ENCODE data around the gene ZNF48. TPM values are rescaled to one million over a fixed set of nuclear protein-coding genes. Genes with fewer than 3 reads are reported as not detected.

ZNF48 gene
- total RNA-seq, 1 experiment from 2014 or later, result 57.3 TPM

- peaks cover 9% of the 10 kb centered on the region for H3K23me2 ChIP-seq (ENCODE audit: insufficient read length, low read depth, low read length, poor library complexity, severe bottlenecking)
- no peak overlapping the region for H4K91ac ChIP-seq (ENCODE audit: insufficient read length, low read depth, low read length)
- no peak overlapping the region for H2BK120ac ChIP-seq (ENCODE audit: low read depth, low read length, poor library complexity, severe bottlenecking)
- H2AK5ac ChIP-seq (ENCODE audit: insufficient read length, low read length), result no peak overlapping the region
- no peaks in the 10 kb centered on the region for H3K4me1 ChIP-seq (ENCODE audit: insufficient read depth, low read length)
- H3K9ac ChIP-seq (ENCODE audit: extremely low read depth, insufficient read length, low read length), result no peak overlapping the region
- no CpG with 5 or more reads among the region's 19 CpGs for WGBS (ENCODE audit: extremely low coverage, insufficient read length, low lambda C conversion rate)
- DNase-seq, result no peak
- H3K23ac ChIP-seq (ENCODE audit: insufficient read length, low read depth, low read length), result no peak overlapping the region
- H4K5ac ChIP-seq (ENCODE audit: insufficient read length, low read depth, low read length), result peak overlapping the region; percentile 27
- no peak overlapping the region for H3K56ac ChIP-seq (ENCODE audit: insufficient read length, low read depth, low read length)
- Mint-ChIP-seq H3K4me1 (peaks cover 4 to 12% of the 10 kb centered on the region in 2 experiments; a peak in 3 of 4 replicates), H3K27ac (no peak overlapping the region), H3K27me3 (ENCODE audit: low read depth) (peaks cover 28% of the 10 kb centered on the region), H3K36me3 (ENCODE audit: insufficient read depth in 1 of 3, low read depth in 3 of 3) (peaks cover 16 to 24% (median 19%) of the 10 kb centered on the region in 3 experiments), H3K4me3 (no peak overlapping the region), H3K9me3 (no peaks in the 10 kb centered on the region; a peak in 2 of 5 replicates)
- no peak overlapping the region for H3K27ac ChIP-seq (ENCODE audit: insufficient read length, low read depth, low read length)
- peak overlapping the region; percentile 87 for H3K14ac ChIP-seq (ENCODE audit: insufficient read depth, low read length)
- no peaks in the 10 kb centered on the region for H3K27me3 ChIP-seq (ENCODE audit: insufficient read depth, low read length)
- no peaks in the 10 kb centered on the region for H3K9me3 ChIP-seq (ENCODE audit: control insufficient read depth, low read depth, low read length)
- H3K79me1 ChIP-seq (ENCODE audit: insufficient read depth, low read depth, low read length, poor library complexity, severe bottlenecking), result peaks cover 8% of the 10 kb centered on the region
- H4K20me1 ChIP-seq (ENCODE audit: control insufficient read depth, insufficient read depth, insufficient read length), result no peaks in the 10 kb centered on the region
- H3K79me2 ChIP-seq (ENCODE audit: insufficient read depth, low read length), result peaks cover 4% of the 10 kb centered on the region; the same call in 1 of the 2 replicates
- peak; percentile 52; the same call in 2 of the 3 replicates for TF ChIP-seq CTCF (conservative IDR thresholded peaks at IDR 0.05)
- no peak overlapping the region for H2BK15ac ChIP-seq (ENCODE audit: low read depth, low read length)
- no peak overlapping the region for H2BK20ac ChIP-seq (ENCODE audit: low read depth, low read length, poor library complexity, severe bottlenecking)
- H2AFZ ChIP-seq (ENCODE audit: low read length), result peak overlapping the region; percentile 78
- H3K4me2 ChIP-seq (ENCODE audit: insufficient read depth, insufficient read length, low read length), result peak overlapping the region; percentile 25
- peak overlapping the region; percentile 64 for H3K18ac ChIP-seq (ENCODE audit: insufficient read length, low read depth, low read length)
- H4K8ac ChIP-seq (replicated peaks; ENCODE audit: insufficient read length, low read depth, low read length), result no peak overlapping the region
- H3K4ac ChIP-seq (ENCODE audit: low read depth, low read length), result no peak overlapping the region
- H2BK12ac ChIP-seq (ENCODE audit: insufficient read length, low read depth, low read length), result no peak overlapping the region
- no peak overlapping the region for H3T11ph ChIP-seq (ENCODE audit: low read length)
- H2BK5ac ChIP-seq (ENCODE audit: insufficient read length, low read length), result no peak overlapping the region
Observed at GRCh38 chr16:30430428-30430970, 35.3 kb downstream of the ZNF48 start.
